ENCODE measurements around the gene C2CD4C. TPM values are rescaled to one million over a fixed set of nuclear protein-coding genes. Genes with fewer than 3 reads are reported as not detected.

The C2CD4C gene
- total RNA-seq, 3 donors from 2014 or later (not counting 1 experiment from before 2014, with no cell fraction given): not detected

DNA sequence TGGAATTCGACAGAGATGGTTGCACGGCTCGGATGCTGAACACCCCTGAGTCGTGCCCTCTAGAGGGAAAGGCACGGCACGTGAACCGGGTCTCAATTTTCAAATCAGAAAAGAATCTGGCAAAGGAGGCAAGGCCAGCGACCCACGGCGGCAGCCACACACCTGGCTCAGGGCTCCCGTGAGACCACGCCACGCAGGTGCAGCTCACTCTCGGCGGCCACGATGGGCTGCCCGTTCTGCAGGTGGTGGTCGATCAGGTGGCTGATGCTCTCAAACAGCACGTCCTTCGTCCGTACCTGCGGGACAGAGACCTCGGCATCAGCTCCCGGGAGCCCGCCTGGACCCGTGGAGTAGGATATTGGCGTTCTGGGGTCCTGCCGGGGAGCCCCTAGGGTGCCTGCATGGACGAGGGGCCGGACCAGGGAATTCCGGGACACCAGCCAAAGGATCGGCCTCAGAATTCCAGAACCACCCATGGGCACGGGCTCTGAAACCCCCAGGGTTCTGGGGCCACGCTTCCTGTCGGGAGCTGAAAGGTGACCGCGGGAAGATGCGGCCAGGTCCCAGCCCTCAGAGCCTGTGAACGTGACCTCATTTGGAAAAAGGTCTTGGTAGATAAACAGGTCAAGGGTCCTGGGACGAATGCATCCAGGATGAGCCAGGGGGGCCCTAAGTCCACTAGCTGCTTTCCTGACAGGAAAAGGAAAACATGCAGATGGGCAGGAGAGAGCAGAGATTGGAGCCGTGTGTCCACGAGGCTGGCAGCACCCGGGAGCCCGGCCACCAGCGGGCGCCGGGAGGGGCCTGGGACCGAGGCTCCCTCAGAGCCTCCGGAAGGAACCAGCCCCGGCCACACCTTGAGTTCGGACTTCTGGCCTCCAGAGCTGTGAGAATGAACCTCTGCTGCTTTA is 10.1 kb upstream of the C2CD4C start:
- H3K36me3 Mint-ChIP-seq: no peaks in the 10 kb centered on the region
- TF ChIP-seq, protein P1, sequence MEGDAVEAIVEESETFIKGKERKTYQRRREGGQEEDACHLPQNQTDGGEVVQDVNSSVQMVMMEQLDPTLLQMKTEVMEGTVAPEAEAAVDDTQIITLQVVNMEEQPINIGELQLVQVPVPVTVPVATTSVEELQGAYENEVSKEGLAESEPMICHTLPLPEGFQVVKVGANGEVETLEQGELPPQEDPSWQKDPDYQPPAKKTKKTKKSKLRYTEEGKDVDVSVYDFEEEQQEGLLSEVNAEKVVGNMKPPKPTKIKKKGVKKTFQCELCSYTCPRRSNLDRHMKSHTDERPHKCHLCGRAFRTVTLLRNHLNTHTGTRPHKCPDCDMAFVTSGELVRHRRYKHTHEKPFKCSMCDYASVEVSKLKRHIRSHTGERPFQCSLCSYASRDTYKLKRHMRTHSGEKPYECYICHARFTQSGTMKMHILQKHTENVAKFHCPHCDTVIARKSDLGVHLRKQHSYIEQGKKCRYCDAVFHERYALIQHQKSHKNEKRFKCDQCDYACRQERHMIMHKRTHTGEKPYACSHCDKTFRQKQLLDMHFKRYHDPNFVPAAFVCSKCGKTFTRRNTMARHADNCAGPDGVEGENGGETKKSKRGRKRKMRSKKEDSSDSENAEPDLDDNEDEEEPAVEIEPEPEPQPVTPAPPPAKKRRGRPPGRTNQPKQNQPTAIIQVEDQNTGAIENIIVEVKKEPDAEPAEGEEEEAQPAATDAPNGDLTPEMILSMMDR (IDR thresholded peaks at IDR 0.05): no peak
- Histone ChIP-seq H3K27me3 (ENCODE audit: control insufficient read depth, insufficient read depth, low read length) (no peaks in the 10 kb centered on the region), H3K27ac (ENCODE audit: low read length) (no peak overlapping the region), H3K9me3 (ENCODE audit: control insufficient read depth, insufficient read depth, low read length) (no peaks in the 10 kb centered on the region), H3K4me1 (ENCODE audit: control insufficient read depth, insufficient read depth, low read length) (no peaks in the 10 kb centered on the region), H3K36me3 (ENCODE audit: control insufficient read depth, insufficient read depth, low read length) (no peaks in the 10 kb centered on the region), H3K4me3 (ENCODE audit: low read length) (no peak overlapping the region)
- no peaks in the 10 kb centered on the region for H3K27me3 Mint-ChIP-seq (ENCODE audit: low read depth in 2 of 2)
- H3K27ac Mint-ChIP-seq: no peak overlapping the region
- intact Hi-C loops (cut with micrococcal nuclease): no loop called here
- DNase-seq (no peak), ATAC-seq (no peak)
- H3K9me3 Mint-ChIP-seq: no peaks in the 10 kb centered on the region
- H3K4me1 Mint-ChIP-seq: no peaks in the 10 kb centered on the region
- H3K4me3 Mint-ChIP-seq: no peak overlapping the region
- 82% methylated on average over 51 of the region's 51 CpGs for WGBS (ENCODE audit: insufficient coverage)

DNA sequence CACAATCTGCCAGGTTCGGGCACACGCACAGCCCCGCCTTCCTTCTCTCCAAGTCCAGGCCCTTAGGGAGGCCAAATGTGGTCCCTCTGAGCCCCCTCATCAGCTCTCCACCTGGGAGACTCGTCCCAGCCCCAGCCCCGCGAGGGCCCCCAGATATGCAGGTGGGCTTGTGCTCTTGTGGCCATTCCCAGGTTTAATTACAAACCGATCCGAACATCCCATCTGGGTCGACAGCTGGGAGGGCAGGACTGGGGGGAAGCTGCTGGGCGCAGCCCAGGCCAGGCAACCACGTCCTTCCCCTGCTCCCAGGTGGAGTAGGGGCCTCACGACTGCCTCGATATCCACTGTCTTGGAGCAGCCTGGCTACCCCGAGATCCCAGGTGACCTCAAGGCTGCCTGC is 7.5 kb upstream of the C2CD4C start:
- H3K4me3 ChIP-seq (ENCODE audit: low read length): no peak overlapping the region
- intact Hi-C loops (cut with micrococcal nuclease): no loop called here
- no peaks in the 10 kb centered on the region for H3K27me3 ChIP-seq (ENCODE audit: control insufficient read depth, insufficient read depth, low read length)
- DNase-seq (no peak), ATAC-seq (no peak)
- H3K4me3 Mint-ChIP-seq: no peak overlapping the region
- no peak overlapping the region for H3K27ac ChIP-seq (ENCODE audit: low read length)
- no peaks in the 10 kb centered on the region for H3K9me3 Mint-ChIP-seq
- 80% methylated on average over 14 of the region's 14 CpGs for WGBS (ENCODE audit: insufficient coverage)
- no peaks in the 10 kb centered on the region for H3K36me3 ChIP-seq (ENCODE audit: control insufficient read depth, insufficient read depth, low read length)
- H3K36me3 Mint-ChIP-seq: no peaks in the 10 kb centered on the region
- no peak overlapping the region for H3K27ac Mint-ChIP-seq
- TF ChIP-seq, protein P1 (IDR thresholded peaks at IDR 0.05): no peak
- H3K9me3 ChIP-seq (ENCODE audit: control insufficient read depth, insufficient read depth, low read length): no peaks in the 10 kb centered on the region
- no peaks in the 10 kb centered on the region for H3K4me1 Mint-ChIP-seq
- H3K4me1 ChIP-seq (ENCODE audit: control insufficient read depth, insufficient read depth, low read length): no peaks in the 10 kb centered on the region
- no peaks in the 10 kb centered on the region for H3K27me3 Mint-ChIP-seq (ENCODE audit: low read depth in 2 of 2)

DNA sequence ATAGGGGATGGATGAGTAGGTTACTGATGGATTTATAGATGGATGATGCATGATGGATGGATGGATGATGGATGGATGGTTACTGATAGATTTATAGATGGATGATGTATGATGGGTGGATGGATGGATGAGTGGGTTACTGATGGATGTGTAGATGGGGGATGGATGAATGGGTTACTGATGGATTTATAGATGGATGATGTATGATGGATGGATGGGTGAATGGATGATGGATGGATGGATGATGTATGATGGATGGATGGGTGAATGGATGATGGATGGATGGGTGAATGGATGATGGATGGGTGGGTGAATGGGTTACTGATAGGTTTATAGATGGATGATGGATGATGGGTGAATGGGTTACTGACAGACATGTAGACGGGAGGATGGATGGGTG is 6.3 kb upstream of the C2CD4C start:
- Mint-ChIP-seq H3K9me3 (no peaks in the 10 kb centered on the region), H3K4me3 (no peak overlapping the region), H3K36me3 (no peaks in the 10 kb centered on the region), H3K27me3 (ENCODE audit: low read depth in 2 of 2) (no peaks in the 10 kb centered on the region), H3K27ac (no peak overlapping the region), H3K4me1 (no peaks in the 10 kb centered on the region)
- DNase-seq (no peak), ATAC-seq (no peak)
- Histone ChIP-seq H3K36me3 (ENCODE audit: control insufficient read depth, insufficient read depth, low read length) (no peaks in the 10 kb centered on the region), H3K4me3 (ENCODE audit: low read length) (no peak overlapping the region), H3K27me3 (ENCODE audit: control insufficient read depth, insufficient read depth, low read length) (no peaks in the 10 kb centered on the region), H3K27ac (ENCODE audit: low read length) (no peak overlapping the region), H3K9me3 (ENCODE audit: control insufficient read depth, insufficient read depth, low read length) (no peaks in the 10 kb centered on the region), H3K4me1 (ENCODE audit: control insufficient read depth, insufficient read depth, low read length) (no peaks in the 10 kb centered on the region)
- intact Hi-C loops (cut with micrococcal nuclease): no loop called here
- WGBS (ENCODE audit: insufficient coverage): 92% methylated on average over 1 of the region's 1 CpG
- TF ChIP-seq, protein P1 (IDR thresholded peaks at IDR 0.05): no peak

Data from natural killer cell (primary cell).